ENCODE measurements around the gene RAB27A.

RAB27A gene

DNA sequence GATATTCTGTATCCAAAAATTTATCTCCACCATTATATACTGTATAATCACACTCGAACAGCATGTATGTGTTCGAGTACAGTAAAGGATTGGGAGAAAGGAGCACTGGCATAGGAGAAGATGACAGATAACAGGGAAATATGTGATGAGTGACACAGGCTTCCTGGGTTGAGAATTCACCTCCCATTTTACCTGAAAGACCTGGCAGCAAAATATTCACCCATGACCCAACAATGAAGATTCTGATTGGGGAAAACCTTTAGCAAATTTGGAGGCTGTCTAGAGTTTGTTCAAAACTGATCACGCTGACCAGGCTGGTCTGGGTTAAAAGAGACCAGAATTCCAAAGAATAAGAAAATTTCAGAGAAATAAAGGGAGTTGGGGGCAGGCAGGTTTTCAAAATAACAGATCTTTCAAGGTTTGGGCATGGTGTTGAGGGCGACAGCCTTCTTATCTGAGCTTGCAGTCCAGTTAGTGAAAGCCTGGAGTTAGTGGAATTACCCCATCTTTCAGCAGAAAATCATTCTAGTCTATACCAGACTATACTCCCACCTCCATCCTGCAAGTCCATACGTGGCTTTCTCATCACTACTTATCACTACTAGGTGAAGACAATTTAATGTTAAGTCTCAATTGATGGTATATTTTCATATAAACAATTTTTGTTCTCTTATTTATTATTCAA, 50.0 kb downstream of the RAB27A start:
- H3K4me3 ChIP-seq (ENCODE audit: low read depth, low read length): no peak overlapping the region

DNA sequence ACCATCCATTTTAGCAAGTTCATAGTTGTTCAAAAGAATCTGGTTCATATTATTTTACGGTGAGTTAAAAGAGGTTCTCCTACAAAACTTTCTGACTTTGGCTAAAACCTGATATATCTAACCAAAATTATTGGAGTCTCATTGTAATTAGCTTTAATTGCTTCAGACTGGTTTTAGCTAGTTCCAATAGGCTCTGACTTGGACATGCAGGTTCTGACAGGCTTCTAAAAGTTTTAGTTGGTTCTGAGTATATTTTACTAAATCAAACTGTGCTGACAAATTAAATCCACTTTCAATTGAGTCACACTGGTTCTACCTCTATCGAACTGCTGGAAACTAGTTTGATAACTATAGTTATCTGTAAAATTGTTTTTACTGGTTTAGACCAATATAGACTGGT, 50.7 kb downstream of the RAB27A start:
- TF ChIP-seq, protein P1, sequence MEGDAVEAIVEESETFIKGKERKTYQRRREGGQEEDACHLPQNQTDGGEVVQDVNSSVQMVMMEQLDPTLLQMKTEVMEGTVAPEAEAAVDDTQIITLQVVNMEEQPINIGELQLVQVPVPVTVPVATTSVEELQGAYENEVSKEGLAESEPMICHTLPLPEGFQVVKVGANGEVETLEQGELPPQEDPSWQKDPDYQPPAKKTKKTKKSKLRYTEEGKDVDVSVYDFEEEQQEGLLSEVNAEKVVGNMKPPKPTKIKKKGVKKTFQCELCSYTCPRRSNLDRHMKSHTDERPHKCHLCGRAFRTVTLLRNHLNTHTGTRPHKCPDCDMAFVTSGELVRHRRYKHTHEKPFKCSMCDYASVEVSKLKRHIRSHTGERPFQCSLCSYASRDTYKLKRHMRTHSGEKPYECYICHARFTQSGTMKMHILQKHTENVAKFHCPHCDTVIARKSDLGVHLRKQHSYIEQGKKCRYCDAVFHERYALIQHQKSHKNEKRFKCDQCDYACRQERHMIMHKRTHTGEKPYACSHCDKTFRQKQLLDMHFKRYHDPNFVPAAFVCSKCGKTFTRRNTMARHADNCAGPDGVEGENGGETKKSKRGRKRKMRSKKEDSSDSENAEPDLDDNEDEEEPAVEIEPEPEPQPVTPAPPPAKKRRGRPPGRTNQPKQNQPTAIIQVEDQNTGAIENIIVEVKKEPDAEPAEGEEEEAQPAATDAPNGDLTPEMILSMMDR (IDR thresholded peaks at IDR 0.05; ENCODE audit: borderline replicate concordance, insufficient read depth, low read depth, low read length): no peak

More for the DNA sequence above, 50.0 kb downstream of the RAB27A start:
- TF ChIP-seq, protein P1 (IDR thresholded peaks at IDR 0.05; ENCODE audit: borderline replicate concordance, insufficient read depth, low read depth, low read length): no peak

DNA sequence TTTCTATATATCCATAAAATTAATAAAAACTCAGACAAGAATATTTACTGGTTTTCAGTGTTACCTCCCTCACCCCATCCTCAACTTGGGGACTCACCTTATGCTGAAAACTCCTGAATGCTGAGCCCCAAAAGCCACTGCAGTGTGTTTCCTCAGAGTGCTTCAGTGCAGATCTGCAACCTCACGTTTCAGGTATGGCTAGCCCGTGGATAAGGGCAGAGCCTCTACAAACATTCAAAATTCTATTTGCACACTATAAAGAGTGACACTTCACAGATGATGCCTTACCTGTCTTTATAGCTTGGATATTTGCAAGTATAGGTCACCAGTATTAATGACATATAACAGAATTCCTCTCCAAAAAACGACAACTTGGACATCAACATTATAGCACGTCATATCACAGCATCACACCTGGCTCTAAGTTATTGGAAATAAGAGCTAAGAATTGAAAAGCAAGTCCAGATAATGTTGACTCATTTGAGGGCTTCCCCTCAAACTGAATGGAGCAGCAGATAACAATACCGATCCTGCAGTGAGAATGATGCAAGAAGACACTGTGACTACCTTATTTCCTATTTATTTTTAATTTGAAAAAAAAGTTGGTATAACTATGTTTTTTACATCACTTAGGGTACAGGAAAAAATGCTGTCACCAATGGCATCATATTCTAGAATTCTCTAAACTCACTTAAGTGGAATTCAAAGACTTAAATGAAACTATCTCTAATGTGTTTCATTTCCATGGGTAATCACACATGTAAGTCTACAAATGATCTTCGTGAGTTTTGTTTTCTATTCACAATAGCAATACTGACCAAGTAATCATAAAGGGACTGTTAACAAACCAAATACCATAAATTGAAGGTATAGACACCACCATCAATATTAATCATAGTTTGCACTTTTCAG, 52.1 kb downstream of the RAB27A start:
- TF ChIP-seq, protein P1 (IDR thresholded peaks at IDR 0.05; ENCODE audit: borderline replicate concordance, insufficient read depth, low read depth, low read length): no peak
- no peak overlapping the region for H3K4me3 ChIP-seq (ENCODE audit: low read depth, low read length)

More for the DNA sequence above, 50.7 kb downstream of the RAB27A start:
- H3K4me3 ChIP-seq (ENCODE audit: low read depth, low read length): no peak overlapping the region

DNA sequence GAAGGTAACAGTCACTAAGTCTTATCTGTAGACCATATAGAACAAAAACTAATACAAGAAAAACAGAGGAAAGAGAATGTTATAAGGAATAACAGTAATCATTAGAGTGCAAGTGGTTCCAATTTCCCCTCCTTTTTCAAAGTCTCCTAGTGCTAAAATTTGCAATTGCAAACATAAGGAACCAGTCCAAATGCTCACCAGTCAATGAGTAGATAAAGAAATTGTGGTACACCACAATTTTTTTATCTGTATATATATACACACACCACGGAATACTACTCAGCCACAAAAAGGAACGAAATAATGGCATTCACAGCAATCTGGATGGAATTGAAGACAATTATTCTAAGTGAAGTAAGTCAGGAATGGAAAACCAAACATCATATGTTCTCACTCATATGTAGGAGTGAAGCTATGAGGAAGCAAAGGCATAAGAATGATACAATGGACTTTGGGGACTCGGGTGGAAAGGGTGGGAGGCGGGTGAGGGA, 54.0 kb downstream of the RAB27A start:
- TF ChIP-seq, protein P1 (IDR thresholded peaks at IDR 0.05; ENCODE audit: borderline replicate concordance, insufficient read depth, low read depth, low read length): no peak
- no peak overlapping the region for H3K4me3 ChIP-seq (ENCODE audit: low read depth, low read length)

DNA sequence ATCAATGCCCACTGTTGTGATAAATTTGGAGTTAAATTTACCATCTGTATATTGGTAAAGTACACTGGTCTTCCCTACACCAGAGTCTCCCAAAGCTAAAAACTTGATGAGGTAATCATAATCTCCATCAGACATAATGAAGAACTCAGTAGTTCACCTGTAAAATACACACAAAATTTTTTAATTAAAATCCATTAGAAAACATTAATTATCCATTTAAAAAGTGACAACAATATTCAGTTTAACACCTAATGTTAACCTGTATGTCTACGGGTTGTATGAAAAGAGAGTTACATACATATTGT, 54.9 kb downstream of the RAB27A start:
- TF ChIP-seq, protein P1 (IDR thresholded peaks at IDR 0.05; ENCODE audit: borderline replicate concordance, insufficient read depth, low read depth, low read length): no peak
- H3K4me3 ChIP-seq (ENCODE audit: low read depth, low read length): no peak overlapping the region

DNA sequence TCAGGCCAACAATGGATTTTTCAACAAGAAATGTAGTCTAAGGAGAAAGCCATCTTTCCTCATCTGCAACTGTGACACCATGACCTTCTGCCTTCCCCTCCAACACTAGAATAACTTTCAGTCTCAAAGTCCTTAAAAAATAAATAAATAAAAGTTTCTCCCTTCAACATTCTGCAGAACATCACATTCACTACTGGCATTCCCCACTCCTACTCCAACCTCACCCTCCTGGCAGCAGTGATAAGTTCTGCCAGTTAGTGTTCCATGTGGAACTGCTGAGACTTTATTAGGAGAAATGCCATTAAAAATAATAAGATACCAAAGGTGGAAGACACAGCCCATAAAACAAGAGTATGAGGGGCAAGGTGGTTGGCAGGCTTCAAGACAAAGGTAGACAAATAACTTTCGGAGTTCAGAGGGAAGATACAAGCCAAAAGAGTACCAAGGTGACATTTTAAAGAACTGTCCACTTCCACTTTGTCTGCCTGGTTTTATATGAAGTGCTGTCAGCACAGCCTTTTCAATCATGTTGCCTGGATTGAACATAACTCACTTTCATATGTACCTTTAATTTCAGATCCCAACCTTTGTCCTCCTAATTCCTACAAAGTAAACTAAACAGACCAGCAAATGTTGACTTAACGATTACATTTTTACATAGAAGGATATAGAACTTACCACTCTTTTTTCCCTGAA, 55.4 kb downstream of the RAB27A start:
- TF ChIP-seq, protein P1 (IDR thresholded peaks at IDR 0.05; ENCODE audit: borderline replicate concordance, insufficient read depth, low read depth, low read length): no peak
- H3K4me3 ChIP-seq (ENCODE audit: low read depth, low read length): no peak overlapping the region
